ENCODE results near the gene DDO.

Gene DDO

DNA sequence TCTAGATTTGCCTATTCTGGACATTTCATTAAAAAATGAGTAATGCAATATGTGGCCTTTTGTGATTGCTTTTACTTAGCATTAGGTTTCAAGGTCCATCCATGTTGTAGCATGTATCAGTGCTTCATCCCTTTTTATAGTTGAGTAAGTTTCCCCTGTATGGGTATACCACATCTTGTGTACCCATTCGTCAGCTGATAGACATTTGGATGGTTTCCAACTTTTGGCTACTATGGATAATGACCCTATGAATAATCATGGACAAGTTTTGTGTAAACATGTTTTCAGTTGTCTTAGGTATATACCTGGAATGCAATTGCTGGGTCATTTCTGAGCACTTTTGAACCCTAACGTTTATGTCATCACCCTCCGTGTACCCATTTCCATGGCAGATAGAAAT is 72.6 kb downstream of the DDO start:
- no peaks in the 10 kb centered on the region; the same call in 1 of the 2 replicates for H3K4me1 ChIP-seq
- DNase-seq = no peak

More for the DNA sequence above, 72.6 kb downstream of the DDO start:
- Histone ChIP-seq H3K4me3 (ENCODE audit: low read depth, low read length) (no peak overlapping the region), H3K27me3 (no peaks in the 10 kb centered on the region), H3K9me3 (no peaks in the 10 kb centered on the region), H3K36me3 (no peaks in the 10 kb centered on the region)
- TF ChIP-seq, protein P1, sequence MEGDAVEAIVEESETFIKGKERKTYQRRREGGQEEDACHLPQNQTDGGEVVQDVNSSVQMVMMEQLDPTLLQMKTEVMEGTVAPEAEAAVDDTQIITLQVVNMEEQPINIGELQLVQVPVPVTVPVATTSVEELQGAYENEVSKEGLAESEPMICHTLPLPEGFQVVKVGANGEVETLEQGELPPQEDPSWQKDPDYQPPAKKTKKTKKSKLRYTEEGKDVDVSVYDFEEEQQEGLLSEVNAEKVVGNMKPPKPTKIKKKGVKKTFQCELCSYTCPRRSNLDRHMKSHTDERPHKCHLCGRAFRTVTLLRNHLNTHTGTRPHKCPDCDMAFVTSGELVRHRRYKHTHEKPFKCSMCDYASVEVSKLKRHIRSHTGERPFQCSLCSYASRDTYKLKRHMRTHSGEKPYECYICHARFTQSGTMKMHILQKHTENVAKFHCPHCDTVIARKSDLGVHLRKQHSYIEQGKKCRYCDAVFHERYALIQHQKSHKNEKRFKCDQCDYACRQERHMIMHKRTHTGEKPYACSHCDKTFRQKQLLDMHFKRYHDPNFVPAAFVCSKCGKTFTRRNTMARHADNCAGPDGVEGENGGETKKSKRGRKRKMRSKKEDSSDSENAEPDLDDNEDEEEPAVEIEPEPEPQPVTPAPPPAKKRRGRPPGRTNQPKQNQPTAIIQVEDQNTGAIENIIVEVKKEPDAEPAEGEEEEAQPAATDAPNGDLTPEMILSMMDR (IDR thresholded peaks at IDR 0.05; ENCODE audit: low read depth, low read length) = no peak
